Fibroblast of lung (primary cell): Measurements from ENCODE around the gene BST2.

Source experiments
- CTCF ChIP-seq, 2 donors: IDR thresholded peaks in 1 of 2; conservative IDR thresholded peaks in 1 of 2; 1 replicate in 1 of 2; 2 replicates in 1 of 2; pipeline ENCODE4 v1.5.1; 2011 to 2012; ENCODE audit warnings: low read length in 2 of 2, control low read depth in 1 of 2, inconsistent platforms in 1 of 2, low read depth in 1 of 2, mild to moderate bottlenecking in 1 of 2
- EZH2 ChIP-seq: IDR thresholded peaks from 2 replicates; pipeline ENCODE4 v1.5.1; 2012; ENCODE audit warnings: low read length, control low read depth, mild to moderate bottlenecking; ENCODE audit errors: missing control alignments

GRCh38 chr19:17389957-17390664 lies 15.3 kb downstream of the BST2 start:
- TF ChIP-seq CTCF (conservative IDR thresholded peaks at IDR 0.05 in 1 of 2, IDR thresholded peaks at IDR 0.05 in 1 of 2; ENCODE audit: low read depth in 1 of 2, low read length in 2 of 2) (no peak), EZH2 (no peak)
